ENCODE results near the gene FCHO1. TPM values are rescaled to one million over a fixed set of nuclear protein-coding genes. Genes with fewer than 3 reads are reported as not detected.

Gene FCHO1
- total RNA-seq, 1 donor from 2014 or later: 1.5 TPM

- TF ChIP-seq CTCF (IDR thresholded peaks at IDR 0.05; ENCODE audit: insufficient read depth, low read length, poor library complexity, severe bottlenecking): no peak
- no peaks in the 10 kb centered on the region for H3K36me3 ChIP-seq (ENCODE audit: control insufficient read depth, insufficient read depth, low read length)
- no peak for DNase-seq (ENCODE audit: low read depth)
- H3K27me3 ChIP-seq (ENCODE audit: control insufficient read depth, insufficient read depth, low read length): peaks cover 14% of the 10 kb centered on the region
- no peak overlapping the region for H3K4me3 ChIP-seq (ENCODE audit: low read depth, low read length)
These were observed 85.3 kb downstream of the FCHO1 start for GRCh38 chr19:17836530-17836929.

- H3K27me3 ChIP-seq (ENCODE audit: control insufficient read depth, insufficient read depth, low read length): peaks cover 14% of the 10 kb centered on the region
- H3K4me3 ChIP-seq (ENCODE audit: low read depth, low read length): no peak overlapping the region
- no peaks in the 10 kb centered on the region for H3K36me3 ChIP-seq (ENCODE audit: control insufficient read depth, insufficient read depth, low read length)
- TF ChIP-seq CTCF (IDR thresholded peaks at IDR 0.05; ENCODE audit: insufficient read depth, low read length, poor library complexity, severe bottlenecking): no peak
- no peak for DNase-seq (ENCODE audit: low read depth)
These were observed 86.7 kb downstream of the FCHO1 start for GRCh38 chr19:17837972-17838371.

Other genes starting within 250 kb of the FCHO1 start
- gene PGLS, start 239.8 kb upstream of the FCHO1 start, total RNA-seq: 128 and 146 TPM in 2 replicates
- 68.4 and 76.1 TPM in 2 replicates for gene COLGALT1, start 195.8 kb upstream of the FCHO1 start, total RNA-seq
- 0.27 and 2.0 TPM in 2 replicates for gene UNC13A, start 63.1 kb upstream of the FCHO1 start, total RNA-seq
- gene MAP1S, start 32.0 kb upstream of the FCHO1 start, total RNA-seq: 43.1 and 57.4 TPM in 2 replicates
- 11.5 and 13.6 TPM in 2 replicates for gene B3GNT3, start 43.7 kb downstream of the FCHO1 start, total RNA-seq
- not detected in 2 replicates for gene INSL3, start 70.0 kb downstream of the FCHO1 start, total RNA-seq
- 8.9 and 11.0 TPM in 2 replicates for gene JAK3, start 96.5 kb downstream of the FCHO1 start, total RNA-seq
- gene RPL18A, start 108.4 kb downstream of the FCHO1 start, total RNA-seq: 2,478 and 2,480 TPM in 2 replicates
- 0.13 TPM in 1 of 2 replicates, not detected in the other for gene SLC5A5, start 120.5 kb downstream of the FCHO1 start, total RNA-seq
- gene CCDC124, start 181.5 kb downstream of the FCHO1 start, total RNA-seq: 104 and 118 TPM in 2 replicates
- 2.3 and 4.7 TPM in 2 replicates for gene KCNN1, start 215.6 kb downstream of the FCHO1 start, total RNA-seq

Data from kidney epithelial cell (primary cell).